Tibial artery (tissue), 4 donors: Measurements from ENCODE around the gene CER1.

Experiments used
- DNase-seq, 2 donors: peaks; one replicate each; pipeline ENCODE4 v3.0.0-alpha.2; 2019
- H3K27ac ChIP-seq, 2 donors: fragments of 200-600 bp; sonication (generic) in 1 of 2; 1 replicate in 1 of 2; 2 replicates in 1 of 2; pipeline ENCODE4 v1.5.1; 2018 to 2019; ENCODE audit warnings: mild to moderate bottlenecking in 1 of 2
- H3K27me3 ChIP-seq, 2 donors: fragments of 200-600 bp; sonication (generic) in 1 of 2; one replicate each; pipeline versions ENCODE4 v1.5.1 to v1.6.0; 2016 to 2019
- H3K36me3 ChIP-seq, 3 donors: fragments of 200-600 bp; sonication (generic) in 2 of 3; one replicate each; pipeline ENCODE4 v1.5.1; 2016 to 2019; ENCODE audit warnings: mild to moderate bottlenecking in 2 of 3
- H3K4me1 ChIP-seq, 4 donors: fragments of 200-600 bp; sonication (generic) in 2 of 4; 1 replicate in 3 of 4; 2 replicates in 1 of 4; pipeline ENCODE4 v1.5.1; 2016 to 2019
- H3K4me3 ChIP-seq, 2 donors: fragments of 200-600 bp; sonication (generic) in 1 of 2; 1 replicate in 1 of 2; 2 replicates in 1 of 2; pipeline ENCODE4 v1.5.1; 2018 to 2019; ENCODE audit warnings: mild to moderate bottlenecking in 2 of 2
- H3K9me3 ChIP-seq, 3 donors: fragments of 200-600 bp; sonication (generic) in 1 of 3; one replicate each; pipeline ENCODE4 v1.5.1; 2016 to 2019
- CTCF ChIP-seq, 2 experiments: fragments of 200-600 bp in 1 of 2; fragments of 450-650 bp in 1 of 2; IDR thresholded peaks; one replicate each; pipeline ENCODE4 v1.5.1; 2017 to 2019; ENCODE audit warnings: antibody characterized with exemption in 2 of 2, mild to moderate bottlenecking in 1 of 2, moderate library complexity in 1 of 2
- intact Hi-C: fragments of 100-400 bp; cut with DNase I; formaldehyde crosslinking; loops from one replicate; pipeline ENCODE4 v1.15.0; 2023; ENCODE audit warnings: low total_unique reads

CER1 gene

DNA sequence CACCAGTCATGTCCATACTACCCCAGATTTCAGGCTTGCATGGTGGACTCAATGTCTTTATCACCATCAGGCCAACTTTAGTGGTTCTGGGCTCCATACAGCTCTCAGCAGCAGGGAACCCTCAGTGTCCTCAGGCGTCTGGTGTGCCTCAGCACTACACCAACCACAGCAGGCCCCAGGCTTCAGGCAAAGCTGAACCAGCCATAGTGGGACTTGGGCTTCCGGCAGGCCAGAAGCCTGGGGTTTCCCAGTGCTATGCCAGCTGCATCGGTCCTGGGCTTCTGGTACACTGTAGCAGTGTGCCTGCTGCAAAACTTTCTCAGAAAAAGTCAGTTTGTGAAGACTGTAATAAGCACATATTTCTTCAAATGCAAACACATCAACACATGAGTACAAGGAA lies 18.3 kb downstream of the CER1 start:
- peaks cover 0 to 30% (median 18%) of the 10 kb centered on the region in 3 donors for H3K9me3 ChIP-seq

GRCh38 chr9:14702200-14702720 lies 20.3 kb downstream of the CER1 start:
- intact Hi-C loops, result no loop called here
- Histone ChIP-seq H3K27ac (no peak overlapping the region), H3K36me3 (peaks cover 0 to 7% (median 0%) of the 10 kb centered on the region in 3 donors), H3K9me3 (peaks cover 0 to 20% (median 17%) of the 10 kb centered on the region in 3 donors), H3K4me3 (no peak overlapping the region), H3K4me1 (no peaks in the 10 kb centered on the region), H3K27me3 (no peaks in the 10 kb centered on the region)
- no peak for DNase-seq
- TF ChIP-seq CTCF (IDR thresholded peaks at IDR 0.05), result no peak

More for the DNA sequence above, 18.3 kb downstream of the CER1 start:
- no peak overlapping the region for H3K4me3 ChIP-seq
- H3K27ac ChIP-seq, result no peak overlapping the region
- peaks cover 0 to 7% (median 0%) of the 10 kb centered on the region in 3 donors for H3K36me3 ChIP-seq
- TF ChIP-seq CTCF (IDR thresholded peaks at IDR 0.05), result no peak
- intact Hi-C loops, result no loop called here
- H3K4me1 ChIP-seq, result no peaks in the 10 kb centered on the region
- H3K27me3 ChIP-seq, result no peaks in the 10 kb centered on the region
- DNase-seq, result no peak

DNA sequence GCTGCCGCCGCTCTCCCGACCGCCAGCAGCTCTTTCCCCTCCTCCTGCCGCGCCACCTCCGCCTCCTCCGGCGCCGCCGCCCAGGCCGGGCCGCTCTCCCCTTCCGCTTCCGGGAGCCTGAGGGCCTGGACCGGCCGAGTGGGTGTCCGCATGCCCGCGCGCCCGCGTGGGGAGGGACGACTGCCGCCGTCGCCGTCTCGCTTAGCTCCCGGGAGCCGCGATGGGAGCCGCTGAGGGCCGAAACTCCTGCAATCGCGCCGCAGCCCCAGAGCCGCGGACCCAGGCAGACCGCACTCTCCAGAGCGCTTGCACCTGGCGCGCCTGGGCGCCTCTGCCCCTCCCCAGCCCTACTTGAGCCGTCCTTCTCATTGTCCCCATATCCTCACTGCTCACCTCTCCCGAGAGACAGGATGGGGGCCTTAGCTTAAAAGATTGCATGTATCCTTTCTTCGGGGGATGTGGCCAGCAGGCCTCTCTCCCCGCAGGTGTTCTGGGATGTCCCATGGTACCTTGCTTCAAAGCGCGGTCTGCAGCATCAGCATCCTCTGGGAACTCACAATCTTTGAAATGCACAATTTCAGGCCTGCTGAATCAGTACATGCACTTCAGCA lies 29.2 kb downstream of the CER1 start, which contains the start of gene ZDHHC21:
Gene ZDHHC21 (minus strand): TSS at position 182 of the 611 bp plus-strand sequence. CDS start 19,092 bp downstream, outside the sequence.
- DNase-seq, result peak; percentile 65 to 86
- peak within 1 kb of the TSS; percentile 71 to 74 for H3K27ac ChIP-seq
- intact Hi-C loops, result no loop called here
- H3K9me3 ChIP-seq, result no peaks in the 10 kb centered on the region
- peaks cover 0 to 24% (median 13%) of the 10 kb centered on the region in 4 donors for H3K4me1 ChIP-seq
- peaks cover 0 to 16% (median 12%) of the 10 kb centered on the region in 3 donors for H3K36me3 ChIP-seq
- peak within 1 kb of the TSS; percentile 72 to 92 for H3K4me3 ChIP-seq
- no peaks in the 10 kb centered on the region for H3K27me3 ChIP-seq
- TF ChIP-seq CTCF (IDR thresholded peaks at IDR 0.05), result no peak

DNA sequence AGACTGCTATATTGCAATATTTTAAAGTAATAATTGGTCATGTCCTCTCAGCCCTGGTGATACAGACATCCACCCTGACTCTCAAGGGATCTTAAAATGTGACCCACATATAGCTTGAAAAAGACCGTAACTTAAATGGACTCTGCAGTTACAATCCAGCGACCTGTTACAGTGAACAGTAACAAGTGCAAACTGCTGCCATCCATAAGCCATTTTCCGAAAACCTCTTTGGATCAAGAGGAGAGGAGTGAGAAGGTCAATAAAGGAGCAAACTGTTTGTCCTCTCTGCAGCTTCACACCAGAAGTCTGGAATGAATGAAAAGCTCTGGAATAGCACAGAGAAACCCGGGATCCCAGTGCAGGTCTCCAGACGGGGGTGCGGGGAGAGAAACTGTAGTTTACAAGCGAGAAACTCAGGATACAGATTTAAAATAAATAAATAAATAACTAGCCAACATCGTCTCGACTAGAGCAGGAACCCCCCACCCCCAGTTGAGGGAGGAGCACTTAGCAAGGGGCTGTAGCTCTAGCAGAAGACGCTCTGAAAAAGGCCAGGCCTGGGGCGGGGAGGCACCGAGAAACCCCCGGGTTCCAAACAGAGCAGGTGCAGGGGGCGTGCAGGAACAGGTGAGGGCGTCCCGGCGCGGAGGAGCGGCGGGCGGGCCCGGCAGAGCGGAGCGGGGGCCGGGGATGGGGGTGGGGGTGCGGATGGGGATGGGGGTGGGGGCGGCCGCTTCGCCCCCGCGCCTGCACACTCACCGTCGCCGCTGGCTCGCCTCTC lies 29.9 kb downstream of the CER1 start:
- Histone ChIP-seq H3K4me3 (peak overlapping the region; percentile 72 to 92), H3K4me1 (peaks cover 0 to 24% (median 13%) of the 10 kb centered on the region in 4 donors), H3K36me3 (peaks cover 0 to 20% (median 13%) of the 10 kb centered on the region in 3 donors), H3K27me3 (no peaks in the 10 kb centered on the region), H3K27ac (peak overlapping the region; percentile 71 to 74), H3K9me3 (no peaks in the 10 kb centered on the region)
- DNase-seq, result no peak
- intact Hi-C loops, result no loop called here
- no peak for TF ChIP-seq CTCF (IDR thresholded peaks at IDR 0.05)

DNA sequence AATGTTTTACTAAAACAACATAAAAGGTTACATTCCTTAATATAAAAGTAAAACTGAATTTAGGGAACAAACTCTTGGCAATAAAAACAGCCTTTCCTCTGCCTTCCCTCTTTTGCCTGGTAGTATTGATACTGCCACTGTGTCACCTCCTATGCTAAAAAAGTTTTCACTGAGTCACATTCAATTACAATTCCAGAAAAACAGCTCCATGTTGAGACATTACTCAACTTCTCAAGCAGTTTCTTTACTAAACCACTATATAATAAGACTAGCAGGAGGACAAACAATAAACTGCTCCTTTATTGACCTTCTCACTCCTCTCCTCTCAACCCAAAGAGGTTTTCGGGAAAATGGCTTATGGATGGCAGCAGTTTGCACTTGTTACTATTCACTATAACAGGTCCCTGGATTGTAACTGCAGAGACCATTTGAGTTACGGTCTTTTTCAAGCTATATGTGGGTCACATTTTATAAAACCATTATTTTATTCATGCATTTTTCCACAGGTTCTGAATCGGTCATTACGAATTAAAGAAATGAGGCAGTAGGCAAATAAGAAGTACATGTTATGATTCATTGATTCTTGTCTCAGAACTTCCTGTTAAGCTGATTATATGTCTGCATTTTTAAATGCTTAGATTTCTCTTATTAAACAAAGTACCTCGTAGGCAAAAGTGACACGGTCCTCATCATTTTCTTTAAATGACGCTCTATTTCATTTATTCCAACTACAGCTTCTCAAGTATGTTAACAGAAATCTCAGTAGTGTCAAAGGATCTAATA lies 31.4 kb downstream of the CER1 start:
- H3K4me3 ChIP-seq, result no peak overlapping the region
- peaks cover 0 to 20% (median 13%) of the 10 kb centered on the region in 3 donors for H3K36me3 ChIP-seq
- H3K27me3 ChIP-seq, result no peaks in the 10 kb centered on the region
- no peak for DNase-seq
- peaks cover 0 to 28% (median 15%) of the 10 kb centered on the region in 4 donors for H3K4me1 ChIP-seq
- intact Hi-C loops, result no loop called here
- TF ChIP-seq CTCF (IDR thresholded peaks at IDR 0.05), result no peak
- H3K9me3 ChIP-seq, result no peaks in the 10 kb centered on the region
- no peak overlapping the region for H3K27ac ChIP-seq
